Aorta (tissue), 5 donors: ENCODE measurements around the gene OR4D1. TPM values are rescaled to one million over a fixed set of nuclear protein-coding genes. Genes with fewer than 3 reads are reported as not detected.

Experiments used
- ATAC-seq: fragments of 200-7000 bp; cut with Tn5 transposase; one replicate; pipeline ENCODE4 v1.9.1; 2022; ENCODE audit warnings: moderate library complexity; ENCODE audit not compliant: low FRiP score
- DNase-seq, 2 donors: peaks; one replicate each; pipeline ENCODE4 v3.0.0-alpha.2; 2020
- H3K27ac ChIP-seq, 2 donors: one replicate each; pipeline ENCODE4 v1.5.1; 2013; ENCODE audit warnings: low read length in 2 of 2, mild to moderate bottlenecking in 2 of 2, moderate library complexity in 2 of 2, control low read depth in 1 of 2, inconsistent platforms in 1 of 2, low read depth in 1 of 2
- H3K27me3 ChIP-seq, 2 donors: one replicate each; pipeline ENCODE4 v1.6.1; 2013; ENCODE audit warnings: control low read depth in 1 of 2, low read length in 1 of 2, mild to moderate bottlenecking in 1 of 2, moderate library complexity in 1 of 2; ENCODE audit not compliant: insufficient read depth in 2 of 2, control insufficient read depth in 1 of 2
- H3K36me3 ChIP-seq, 2 donors: one replicate each; pipeline ENCODE4 v1.6.1; 2013; ENCODE audit warnings: control low read depth in 1 of 2, low read length in 1 of 2, mild to moderate bottlenecking in 1 of 2; ENCODE audit not compliant: insufficient read depth in 2 of 2, control insufficient read depth in 1 of 2
- H3K4me1 ChIP-seq, 2 donors: one replicate each; pipeline ENCODE4 v1.6.1; 2013; ENCODE audit warnings: low read length in 2 of 2, control low read depth in 1 of 2, mild to moderate bottlenecking in 1 of 2, moderate library complexity in 1 of 2; ENCODE audit not compliant: insufficient read depth in 2 of 2, control insufficient read depth in 1 of 2
- H3K4me3 ChIP-seq, 2 donors: one replicate each; pipeline ENCODE4 v1.5.1; 2013; ENCODE audit warnings: low read length in 2 of 2, control low read depth in 1 of 2, mild to moderate bottlenecking in 1 of 2
- H3K9me3 ChIP-seq: one replicate; pipeline ENCODE4 v1.6.1; 2013; ENCODE audit warnings: mild to moderate bottlenecking, low read length; ENCODE audit not compliant: control insufficient read depth
- WGBS, 2 donors: extraction: QIAGEN DNeasy Blood & Tissue Kit; methylation state at CpG; one replicate each; pipeline ENCODE4 v1.1.7; 2013; 5-methylcytosine and 5-hydroxymethylcytosine counted together
- intact Hi-C, 2 donors: fragments of 100-400 bp; cut with DNase I; formaldehyde crosslinking; loops; one replicate each; pipeline versions ENCODE4 v1.14.2 to v1.15.0; 2022
- polyA plus RNA-seq, 2 donors: library from polyadenylated mRNA; stranded (reverse); fragments of 200-250 nt; gene quantifications; one replicate each; pipeline ENCODE4 v1.2.3, GENCODE V29; 2013
- total RNA-seq, 2 donors: library from RNA; stranded (reverse); fragmentation: NEBNext Ultra II Directional; extraction: Animal tissue kit (Norgen Biotek cat#: 25700); gene quantifications; one replicate each; pipeline ENCODE4 v1.2.1, GENCODE V29; 2021
- donor health status: healthy with polysubstance abuse.
- donor health status: Bipolar disorder and iron deficiency.
- donor health status: DM: no; HTN: no; CAD: no.
- donor health status: DM: no; HTN: no; CAD: no.
- donor health status: DM: yes; HTN: yes; CAD: no.

The OR4D1 gene
- total and polyA plus RNA-seq, 4 donors = not detected

GRCh38 chr17:58184986-58185761 is 37.0 kb downstream of the OR4D1 start:
- Histone ChIP-seq H3K27ac (no peak overlapping the region), H3K4me3 (no peak overlapping the region), H3K27me3 (no peaks in the 10 kb centered on the region), H3K36me3 (no peaks in the 10 kb centered on the region), H3K9me3 (no peaks in the 10 kb centered on the region), H3K4me1 (no peaks in the 10 kb centered on the region)
- no peak for ATAC-seq
- no peak for DNase-seq
- intact Hi-C loops = no loop called here
- 72 to 74% methylated on average over 8 of the region's 8 CpGs for WGBS, 2 donors

GRCh38 chr17:58186591-58186990 is 38.4 kb downstream of the OR4D1 start:
- Histone ChIP-seq H3K4me3 (no peak overlapping the region), H3K4me1 (no peaks in the 10 kb centered on the region), H3K36me3 (no peaks in the 10 kb centered on the region), H3K9me3 (no peaks in the 10 kb centered on the region), H3K27ac (no peak overlapping the region), H3K27me3 (no peaks in the 10 kb centered on the region)
- intact Hi-C loops = no loop called here
- DNase-seq (no peak), ATAC-seq (no peak)
- 81 to 85% methylated on average over 4 of the region's 4 CpGs for WGBS, 2 donors

- no peaks in the 10 kb centered on the region for H3K27me3 ChIP-seq
- H3K9me3 ChIP-seq = no peaks in the 10 kb centered on the region
- ATAC-seq = no peak
- H3K4me3 ChIP-seq = no peak overlapping the region
- intact Hi-C loops = no loop called here
- H3K36me3 ChIP-seq = no peaks in the 10 kb centered on the region
- 79 to 80% methylated on average over 6 of the region's 6 CpGs for WGBS, 2 donors
- H3K27ac ChIP-seq = no peak overlapping the region
- no peak for DNase-seq
- H3K4me1 ChIP-seq = no peaks in the 10 kb centered on the region
Observed at GRCh38 chr17:58187063-58187462, 38.9 kb downstream of the OR4D1 start.

GRCh38 chr17:58187675-58188074 is 39.5 kb downstream of the OR4D1 start:
- WGBS, 2 donors = 42 to 50% methylated on average over 7 of the region's 7 CpGs
- no peaks in the 10 kb centered on the region for H3K27me3 ChIP-seq
- intact Hi-C loops = no loop called here

GRCh38 chr17:58189436-58190146 is 41.4 kb downstream of the OR4D1 start:
- Histone ChIP-seq H3K27me3 (no peaks in the 10 kb centered on the region), H3K4me3 (no peak overlapping the region), H3K36me3 (no peaks in the 10 kb centered on the region), H3K9me3 (no peaks in the 10 kb centered on the region), H3K4me1 (no peaks in the 10 kb centered on the region), H3K27ac (no peak overlapping the region)
- ATAC-seq (no peak), DNase-seq (peak; percentile 76 to 86)
- intact Hi-C loops = no loop called here
- WGBS, 2 donors = 50 to 53% methylated on average over 11 of the region's 11 CpGs

More at GRCh38 chr17:58187675-58188074, 39.5 kb downstream of the OR4D1 start:
- Histone ChIP-seq H3K4me1 (no peaks in the 10 kb centered on the region), H3K36me3 (no peaks in the 10 kb centered on the region), H3K9me3 (no peaks in the 10 kb centered on the region), H3K4me3 (no peak overlapping the region), H3K27ac (no peak overlapping the region)
- DNase-seq (no peak), ATAC-seq (no peak)

- intact Hi-C loops = no loop called here
- H3K4me1 ChIP-seq = no peaks in the 10 kb centered on the region
- no peaks in the 10 kb centered on the region for H3K36me3 ChIP-seq
- WGBS, 2 donors = 44% methylated on average over 14 of the region's 14 CpGs
- DNase-seq = no peak
- H3K27me3 ChIP-seq = no peaks in the 10 kb centered on the region
- no peak overlapping the region for H3K27ac ChIP-seq
- H3K4me3 ChIP-seq = no peak overlapping the region
- H3K9me3 ChIP-seq = no peaks in the 10 kb centered on the region
- ATAC-seq = no peak
Observed at GRCh38 chr17:58191241-58191896, 43.2 kb downstream of the OR4D1 start.

GRCh38 chr17:58192612-58193011 is 44.4 kb downstream of the OR4D1 start, which contains the start of gene EPX:
EPX (plus strand) TSS chr17:58192726; CDS start chr17:58192847, 121 bp downstream.
- Histone ChIP-seq H3K9me3 (no peaks in the 10 kb centered on the region), H3K4me1 (no peaks in the 10 kb centered on the region), H3K36me3 (no peaks in the 10 kb centered on the region), H3K27me3 (no peaks in the 10 kb centered on the region), H3K4me3 (no peak within 1 kb of the TSS), H3K27ac (no peak within 1 kb of the TSS)
- intact Hi-C loops = no loop called here
- 20 to 21% methylated on average over 6 of the region's 6 CpGs for WGBS, 2 donors
- ATAC-seq (no peak), DNase-seq (no peak)

- H3K36me3 ChIP-seq = no peaks in the 10 kb centered on the region
- H3K27ac ChIP-seq = no peak overlapping the region
- H3K4me1 ChIP-seq = no peaks in the 10 kb centered on the region
- ATAC-seq (peak; percentile 3), DNase-seq (no peak)
- 69 to 72% methylated on average over 18 of the region's 18 CpGs for WGBS, 2 donors
- no peaks in the 10 kb centered on the region for H3K9me3 ChIP-seq
- intact Hi-C loops = no loop called here
- H3K27me3 ChIP-seq = no peaks in the 10 kb centered on the region
- no peak overlapping the region for H3K4me3 ChIP-seq
Observed at GRCh38 chr17:58193641-58194255, 45.6 kb downstream of the OR4D1 start.
